ENCODE data around the gene ARHGEF33. TPM values are rescaled to one million over a fixed set of nuclear protein-coding genes. Genes with fewer than 3 reads are reported as not detected.

Gene ARHGEF33
- total and polyA plus RNA-seq, 2 of the 13 experiments (the other 11 are each of a cell fraction or from before 2014, with no cell fraction given), result 0.04 TPM; not detected in 1

- TF ChIP-seq ZNF407 (CRISPR knock-in tag; IDR thresholded peaks at IDR 0.05; ENCODE audit: not compliant biosample characterization) (peak; percentile 80), FOXJ3 (CRISPR knock-in tag; IDR thresholded peaks at IDR 0.05; ENCODE audit: borderline replicate concordance) (peak; percentile 58), HNRNPH1 (optimal IDR thresholded peaks at IDR 0.05; ENCODE audit: low read depth, low read length) (no peak), RORA (CRISPR knock-in tag; IDR thresholded peaks at IDR 0.05) (no peak), ZBTB25 (CRISPR knock-in tag; IDR thresholded peaks at IDR 0.05) (peak; percentile 82), DMAP1 (CRISPR knock-in tag; IDR thresholded peaks at IDR 0.05) (peak; percentile 76; the same call in 1 of the 2 replicates), ELF1 (CRISPR knock-in tag; IDR thresholded peaks at IDR 0.05) (peak; percentile 87), ZNF205 (CRISPR knock-in tag; IDR thresholded peaks at IDR 0.05) (peak; percentile 96), ZNF605 (CRISPR knock-in tag; IDR thresholded peaks at IDR 0.05) (peak; percentile 98), MLX (CRISPR knock-in tag; IDR thresholded peaks at IDR 0.05) (no peak)
- TF ChIP-seq, protein P1, sequence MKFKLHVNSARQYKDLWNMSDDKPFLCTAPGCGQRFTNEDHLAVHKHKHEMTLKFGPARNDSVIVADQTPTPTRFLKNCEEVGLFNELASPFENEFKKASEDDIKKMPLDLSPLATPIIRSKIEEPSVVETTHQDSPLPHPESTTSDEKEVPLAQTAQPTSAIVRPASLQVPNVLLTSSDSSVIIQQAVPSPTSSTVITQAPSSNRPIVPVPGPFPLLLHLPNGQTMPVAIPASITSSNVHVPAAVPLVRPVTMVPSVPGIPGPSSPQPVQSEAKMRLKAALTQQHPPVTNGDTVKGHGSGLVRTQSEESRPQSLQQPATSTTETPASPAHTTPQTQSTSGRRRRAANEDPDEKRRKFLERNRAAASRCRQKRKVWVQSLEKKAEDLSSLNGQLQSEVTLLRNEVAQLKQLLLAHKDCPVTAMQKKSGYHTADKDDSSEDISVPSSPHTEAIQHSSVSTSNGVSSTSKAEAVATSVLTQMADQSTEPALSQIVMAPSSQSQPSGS (CRISPR knock-in tag; IDR thresholded peaks at IDR 0.05), result peak; percentile 77; the same call in 1 of the 2 replicates
- TF ChIP-seq, protein P2, sequence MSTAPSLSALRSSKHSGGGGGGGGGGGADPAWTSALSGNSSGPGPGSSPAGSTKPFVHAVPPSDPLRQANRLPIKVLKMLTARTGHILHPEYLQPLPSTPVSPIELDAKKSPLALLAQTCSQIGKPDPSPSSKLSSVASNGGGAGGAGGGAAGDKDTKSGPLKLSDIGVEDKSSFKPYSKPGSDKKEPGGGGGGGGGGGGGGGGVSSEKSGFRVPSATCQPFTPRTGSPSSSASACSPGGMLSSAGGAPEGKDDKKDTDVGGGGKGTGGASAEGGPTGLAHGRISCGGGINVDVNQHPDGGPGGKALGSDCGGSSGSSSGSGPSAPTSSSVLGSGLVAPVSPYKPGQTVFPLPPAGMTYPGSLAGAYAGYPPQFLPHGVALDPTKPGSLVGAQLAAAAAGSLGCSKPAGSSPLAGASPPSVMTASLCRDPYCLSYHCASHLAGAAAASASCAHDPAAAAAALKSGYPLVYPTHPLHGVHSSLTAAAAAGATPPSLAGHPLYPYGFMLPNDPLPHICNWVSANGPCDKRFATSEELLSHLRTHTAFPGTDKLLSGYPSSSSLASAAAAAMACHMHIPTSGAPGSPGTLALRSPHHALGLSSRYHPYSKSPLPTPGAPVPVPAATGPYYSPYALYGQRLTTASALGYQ (CRISPR knock-in tag; IDR thresholded peaks at IDR 0.05), result peak; percentile 59; the same call in 1 of the 2 replicates
- TF ChIP-seq, protein P3, sequence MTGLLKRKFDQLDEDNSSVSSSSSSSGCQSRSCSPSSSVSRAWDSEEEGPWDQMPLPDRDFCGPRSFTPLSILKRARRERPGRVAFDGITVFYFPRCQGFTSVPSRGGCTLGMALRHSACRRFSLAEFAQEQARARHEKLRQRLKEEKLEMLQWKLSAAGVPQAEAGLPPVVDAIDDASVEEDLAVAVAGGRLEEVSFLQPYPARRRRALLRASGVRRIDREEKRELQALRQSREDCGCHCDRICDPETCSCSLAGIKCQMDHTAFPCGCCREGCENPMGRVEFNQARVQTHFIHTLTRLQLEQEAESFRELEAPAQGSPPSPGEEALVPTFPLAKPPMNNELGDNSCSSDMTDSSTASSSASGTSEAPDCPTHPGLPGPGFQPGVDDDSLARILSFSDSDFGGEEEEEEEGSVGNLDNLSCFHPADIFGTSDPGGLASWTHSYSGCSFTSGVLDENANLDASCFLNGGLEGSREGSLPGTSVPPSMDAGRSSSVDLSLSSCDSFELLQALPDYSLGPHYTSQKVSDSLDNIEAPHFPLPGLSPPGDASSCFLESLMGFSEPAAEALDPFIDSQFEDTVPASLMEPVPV (CRISPR knock-in tag; IDR thresholded peaks at IDR 0.05), result peak; percentile 94
Observed at GRCh38 chr2:38875576-38876367, 13.9 kb upstream of the ARHGEF33 start, which contains the start of the genes DHX57 and MORN2 (continued).
